LNCAP (cell line): ENCODE measurements around the gene IMPG2.

Experiments
- CTCF ChIP-seq: fragments of 450-650 bp; IDR thresholded peaks from 2 replicates; pipeline ENCODE4 v1.5.1; 2017; ENCODE audit warnings: mild to moderate bottlenecking

IMPG2 gene

GRCh38 chr3:101181801-101182200, 138.6 kb downstream of the IMPG2 start:
- no peak for TF ChIP-seq CTCF

GRCh38 chr3:101179637-101180036, 140.7 kb downstream of the IMPG2 start:
- no peak for TF ChIP-seq CTCF

GRCh38 chr3:101177577-101177976, 142.8 kb downstream of the IMPG2 start:
- no peak for TF ChIP-seq CTCF
